ENCODE results near the gene IQCM. TPM values are rescaled to one million over a fixed set of nuclear protein-coding genes. Genes with fewer than 3 reads are reported as not detected.

IQCM gene
- total RNA-seq, 1 experiment from 2014 or later = not detected

DNA sequence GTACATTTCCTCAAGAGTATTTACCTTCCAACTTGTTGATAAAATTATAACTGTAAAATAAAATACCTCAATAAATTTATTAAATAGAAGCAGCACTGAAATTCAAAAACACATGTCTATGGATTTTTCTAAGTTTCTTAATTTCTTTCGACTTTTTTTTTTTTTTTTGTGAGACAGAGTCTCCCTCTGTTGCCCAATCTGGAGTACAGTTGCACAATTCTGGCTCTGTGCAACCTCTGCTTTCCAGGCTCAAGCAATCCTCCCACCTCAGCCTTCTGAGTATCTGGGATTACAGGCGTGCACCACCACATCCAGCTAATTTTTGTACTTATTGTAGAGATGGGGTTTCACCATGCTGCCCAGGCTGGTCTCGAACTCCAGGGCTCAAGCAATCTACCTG lies 79.8 kb downstream of the IQCM start:
- CTCF ChIA-PET = interaction anchor here (0.7 kb wide), 1 partner anchor 10 kb away, joined by 7 read pairs; no protein-coding TSS in a partner anchor
- ATAC-seq (no peak), DNase-seq (ENCODE audit: low read depth, low spot score) (no peak)
- Histone ChIP-seq H3K36me3 (ENCODE audit: control insufficient read depth, insufficient read depth, low read length) (no peaks in the 10 kb centered on the region), H3K4me3 (ENCODE audit: low read depth in 2 of 2, low read length in 2 of 2) (no peak overlapping the region), H3K9me3 (ENCODE audit: control insufficient read depth, insufficient read depth, low read depth, low read length) (no peaks in the 10 kb centered on the region), H3K27me3 (ENCODE audit: control insufficient read depth, insufficient read depth, low read length) (no peaks in the 10 kb centered on the region), H3K4me1 (ENCODE audit: control insufficient read depth, insufficient read depth, low read length) (no peaks in the 10 kb centered on the region), H3K27ac (ENCODE audit: low read length) (no peak overlapping the region)
- intact Hi-C loops (cut with micrococcal nuclease; ENCODE audit: unreplicated experiment) (no loop called here), in situ Hi-C loops (cut with HindIII; ENCODE audit: low pct_unique_long_range_greater_than_20kb, low sequenced_read_pairs) (no loop called here)
- POLR2A ChIA-PET = no interaction called here
- TF ChIP-seq SIN3A (IDR thresholded peaks at IDR 0.05; ENCODE audit: borderline replicate concordance, insufficient read depth, low read depth, low read length) (no peak), TCF7L2 (IDR thresholded peaks at IDR 0.05; ENCODE audit: low read depth, low read length) (no peak), POLR2AphosphoS5 (IDR thresholded peaks at IDR 0.05; ENCODE audit: low read depth, low read length) (no peak)
- TF ChIP-seq, protein P1, sequence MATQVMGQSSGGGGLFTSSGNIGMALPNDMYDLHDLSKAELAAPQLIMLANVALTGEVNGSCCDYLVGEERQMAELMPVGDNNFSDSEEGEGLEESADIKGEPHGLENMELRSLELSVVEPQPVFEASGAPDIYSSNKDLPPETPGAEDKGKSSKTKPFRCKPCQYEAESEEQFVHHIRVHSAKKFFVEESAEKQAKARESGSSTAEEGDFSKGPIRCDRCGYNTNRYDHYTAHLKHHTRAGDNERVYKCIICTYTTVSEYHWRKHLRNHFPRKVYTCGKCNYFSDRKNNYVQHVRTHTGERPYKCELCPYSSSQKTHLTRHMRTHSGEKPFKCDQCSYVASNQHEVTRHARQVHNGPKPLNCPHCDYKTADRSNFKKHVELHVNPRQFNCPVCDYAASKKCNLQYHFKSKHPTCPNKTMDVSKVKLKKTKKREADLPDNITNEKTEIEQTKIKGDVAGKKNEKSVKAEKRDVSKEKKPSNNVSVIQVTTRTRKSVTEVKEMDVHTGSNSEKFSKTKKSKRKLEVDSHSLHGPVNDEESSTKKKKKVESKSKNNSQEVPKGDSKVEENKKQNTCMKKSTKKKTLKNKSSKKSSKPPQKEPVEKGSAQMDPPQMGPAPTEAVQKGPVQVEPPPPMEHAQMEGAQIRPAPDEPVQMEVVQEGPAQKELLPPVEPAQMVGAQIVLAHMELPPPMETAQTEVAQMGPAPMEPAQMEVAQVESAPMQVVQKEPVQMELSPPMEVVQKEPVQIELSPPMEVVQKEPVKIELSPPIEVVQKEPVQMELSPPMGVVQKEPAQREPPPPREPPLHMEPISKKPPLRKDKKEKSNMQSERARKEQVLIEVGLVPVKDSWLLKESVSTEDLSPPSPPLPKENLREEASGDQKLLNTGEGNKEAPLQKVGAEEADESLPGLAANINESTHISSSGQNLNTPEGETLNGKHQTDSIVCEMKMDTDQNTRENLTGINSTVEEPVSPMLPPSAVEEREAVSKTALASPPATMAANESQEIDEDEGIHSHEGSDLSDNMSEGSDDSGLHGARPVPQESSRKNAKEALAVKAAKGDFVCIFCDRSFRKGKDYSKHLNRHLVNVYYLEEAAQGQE (IDR thresholded peaks at IDR 0.05; ENCODE audit: insufficient read depth in 1 of 2, low read depth in 2 of 2, low read length in 1 of 2) = no peak
- TF ChIP-seq, protein P2, sequence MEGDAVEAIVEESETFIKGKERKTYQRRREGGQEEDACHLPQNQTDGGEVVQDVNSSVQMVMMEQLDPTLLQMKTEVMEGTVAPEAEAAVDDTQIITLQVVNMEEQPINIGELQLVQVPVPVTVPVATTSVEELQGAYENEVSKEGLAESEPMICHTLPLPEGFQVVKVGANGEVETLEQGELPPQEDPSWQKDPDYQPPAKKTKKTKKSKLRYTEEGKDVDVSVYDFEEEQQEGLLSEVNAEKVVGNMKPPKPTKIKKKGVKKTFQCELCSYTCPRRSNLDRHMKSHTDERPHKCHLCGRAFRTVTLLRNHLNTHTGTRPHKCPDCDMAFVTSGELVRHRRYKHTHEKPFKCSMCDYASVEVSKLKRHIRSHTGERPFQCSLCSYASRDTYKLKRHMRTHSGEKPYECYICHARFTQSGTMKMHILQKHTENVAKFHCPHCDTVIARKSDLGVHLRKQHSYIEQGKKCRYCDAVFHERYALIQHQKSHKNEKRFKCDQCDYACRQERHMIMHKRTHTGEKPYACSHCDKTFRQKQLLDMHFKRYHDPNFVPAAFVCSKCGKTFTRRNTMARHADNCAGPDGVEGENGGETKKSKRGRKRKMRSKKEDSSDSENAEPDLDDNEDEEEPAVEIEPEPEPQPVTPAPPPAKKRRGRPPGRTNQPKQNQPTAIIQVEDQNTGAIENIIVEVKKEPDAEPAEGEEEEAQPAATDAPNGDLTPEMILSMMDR (IDR thresholded peaks at IDR 0.05) = no peak
- BruUV-seq (replicated peaks) = no TSS peak

DNA sequence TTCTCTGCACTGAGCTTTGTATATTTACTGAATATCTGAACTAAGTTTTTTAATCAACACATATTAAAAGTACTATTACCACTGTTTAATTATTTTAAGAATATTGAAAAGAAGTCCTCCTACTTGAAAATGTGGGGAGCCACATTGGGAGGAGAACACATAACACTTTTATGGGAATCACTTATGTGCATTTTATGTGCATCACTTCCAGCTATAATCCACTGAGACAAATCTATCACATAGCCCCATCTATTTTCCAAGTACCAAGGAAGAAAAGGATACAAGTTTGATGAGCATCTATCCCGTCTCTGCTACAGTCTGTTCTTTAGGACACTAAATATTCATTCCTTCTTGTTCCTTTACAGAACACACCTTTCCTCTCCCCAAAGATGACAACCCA lies 87.2 kb downstream of the IQCM start:
- CTCF ChIA-PET = no interaction called here
- in situ Hi-C loops (cut with HindIII; ENCODE audit: low pct_unique_long_range_greater_than_20kb, low sequenced_read_pairs) (no loop called here), intact Hi-C loops (cut with micrococcal nuclease; ENCODE audit: unreplicated experiment) (no loop called here)
- no peak for ATAC-seq
- Histone ChIP-seq H3K27ac (ENCODE audit: low read length) (no peak overlapping the region), H3K4me1 (ENCODE audit: control insufficient read depth, insufficient read depth, low read length) (no peaks in the 10 kb centered on the region), H3K27me3 (ENCODE audit: control insufficient read depth, insufficient read depth, low read length) (no peaks in the 10 kb centered on the region), H3K36me3 (ENCODE audit: control insufficient read depth, insufficient read depth, low read length) (no peaks in the 10 kb centered on the region), H3K9me3 (ENCODE audit: control insufficient read depth, insufficient read depth, low read depth, low read length) (no peaks in the 10 kb centered on the region), H3K4me3 (ENCODE audit: low read depth in 2 of 2, low read length in 2 of 2) (no peak overlapping the region)
- no peak for DNase-seq (ENCODE audit: low read depth, low spot score)
- POLR2A ChIA-PET = no interaction called here
- TF ChIP-seq, protein P2 (IDR thresholded peaks at IDR 0.05) = no peak
- TF ChIP-seq SIN3A (IDR thresholded peaks at IDR 0.05; ENCODE audit: borderline replicate concordance, insufficient read depth, low read depth, low read length) = no peak
- no peak for TF ChIP-seq POLR2AphosphoS5 (IDR thresholded peaks at IDR 0.05; ENCODE audit: low read depth, low read length)
- no peak for TF ChIP-seq TCF7L2 (IDR thresholded peaks at IDR 0.05; ENCODE audit: low read depth, low read length)
- TF ChIP-seq, protein P1 (IDR thresholded peaks at IDR 0.05; ENCODE audit: insufficient read depth in 1 of 2, low read depth in 2 of 2, low read length in 1 of 2) = no peak
- BruUV-seq (replicated peaks) = no TSS peak
